ENCODE data around the gene SP3.

GRCh38 chr2:173874003-173874893, 90.9 kb downstream of the SP3 start:
- TF ChIP-seq GATA3 (IDR thresholded peaks at IDR 0.05; ENCODE audit: low read depth, low read length): no peak
- no peak for TF ChIP-seq GATA2 (IDR thresholded peaks at IDR 0.05; ENCODE audit: low read depth, low read length)

All from SH-SY5Y (cell line).